ENCODE measurements around the gene DNM3. TPM values are rescaled to one million over a fixed set of nuclear protein-coding genes. Genes with fewer than 3 reads are reported as not detected.

Gene DNM3
- total and polyA plus RNA-seq, 2 experiments from 2014 or later: 5.2 to 12.2 TPM

- TF ChIP-seq CTCF (conservative IDR thresholded peaks at IDR 0.05; ENCODE audit: low read depth in 2 of 2) (peak; percentile 79 to 85), ZNF114 (CRISPR knock-in tag; IDR thresholded peaks at IDR 0.05) (no peak), ZNF331 (CRISPR knock-in tag; IDR thresholded peaks at IDR 0.05; ENCODE audit: low read depth) (no peak), CREB1 (CRISPR knock-in tag; IDR thresholded peaks at IDR 0.05; ENCODE audit: low read depth) (peak; percentile 17; the same call in 1 of the 2 replicates), EZH2 (IDR thresholded peaks at IDR 0.05; ENCODE audit: low read depth, unreplicated experiment) (no peak), JUNB (IDR thresholded peaks at IDR 0.05; ENCODE audit: unreplicated experiment) (no peak), ETS1 (IDR thresholded peaks at IDR 0.05) (no peak)
These were observed 608.6 kb downstream of the DNM3 start (continued) for GRCh38 chr1:172449585-172450523.

GRCh38 chr1:172450524-172450885 lies 609.2 kb downstream of the DNM3 start:
- H3K4me2 ChIP-seq: no peak overlapping the region
- DNase-seq (ENCODE audit: low spot score): no peak
- no peaks in the 10 kb centered on the region for H3F3A ChIP-seq (replicated peaks; ENCODE audit: low read depth)
- H3K79me2 ChIP-seq (replicated peaks; ENCODE audit: insufficient read depth): no peaks in the 10 kb centered on the region
- ATAC-seq: peak; percentile 11; the same call in 1 of the 3 replicates
- Mint-ChIP-seq H3K27me3 (ENCODE audit: insufficient read depth, low read depth, poor library complexity) (peaks cover 7% of the 10 kb centered on the region), H3K9me3 (no peaks in the 10 kb centered on the region), H3K27ac (no peak overlapping the region), H3K4me3 (no peak overlapping the region), H3K36me3 (ENCODE audit: low read depth) (no peaks in the 10 kb centered on the region; the same call in 2 of the 3 replicates), H3K4me1 (0 out of 3 replicates have a peak, but pooled peaks cover 2% of the 10 kb centered on the region)
- no peak overlapping the region for H3K27ac ChIP-seq (ENCODE audit: low read depth)
- H2AFZ ChIP-seq: peak overlapping the region; percentile 97
- H3K9me2 ChIP-seq (ENCODE audit: insufficient read depth): peaks cover 8% of the 10 kb centered on the region; the same call in 1 of the 2 replicates
- no peaks in the 10 kb centered on the region for H3K27me3 ChIP-seq (ENCODE audit: insufficient read depth)
- no peaks in the 10 kb centered on the region for H4K20me1 ChIP-seq (replicated peaks; ENCODE audit: insufficient read depth)
- H3K4me1 ChIP-seq (ENCODE audit: insufficient read depth): no peaks in the 10 kb centered on the region; the same call in 1 of the 2 replicates
- no peaks in the 10 kb centered on the region for H3K36me3 ChIP-seq (ENCODE audit: insufficient read depth)
- H3K4me3 ChIP-seq: no peak overlapping the region
- TF ChIP-seq CREB1 (CRISPR knock-in tag; IDR thresholded peaks at IDR 0.05; ENCODE audit: low read depth) (no peak), CTCF (conservative IDR thresholded peaks at IDR 0.05; ENCODE audit: low read depth in 2 of 2) (no peak), JUNB (IDR thresholded peaks at IDR 0.05; ENCODE audit: unreplicated experiment) (no peak), EZH2 (IDR thresholded peaks at IDR 0.05; ENCODE audit: low read depth, unreplicated experiment) (no peak)
